ENCODE measurements around the gene COX14.

DNA sequence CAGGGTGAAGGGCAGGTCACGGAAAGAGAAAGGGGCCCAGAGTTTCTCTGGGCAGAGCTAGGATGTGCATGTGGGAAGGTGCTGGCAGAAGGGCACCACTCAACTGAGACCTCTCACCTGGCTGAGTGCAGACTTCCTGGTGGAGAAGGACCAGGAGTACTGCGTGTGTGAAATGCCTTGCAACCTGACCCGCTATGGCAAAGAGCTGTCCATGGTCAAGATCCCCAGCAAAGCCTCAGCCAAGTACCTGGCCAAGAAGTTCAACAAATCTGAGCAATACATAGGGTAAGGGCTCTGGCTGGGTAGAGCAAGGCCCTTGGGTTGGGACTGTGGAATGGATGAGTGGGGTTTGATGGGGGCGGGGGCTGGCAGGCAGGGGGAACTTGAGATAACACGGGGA, 32.3 kb upstream of the COX14 start:
- TF ChIP-seq ZNF24 (IDR thresholded peaks at IDR 0.05) (no peak), TAF1 (IDR thresholded peaks at IDR 0.05; ENCODE audit: borderline replicate concordance, low read depth, low read length) (no peak), CTCF (IDR thresholded peaks at IDR 0.05 in 2 of 3, conservative IDR thresholded peaks at IDR 0.05 in 1 of 3; ENCODE audit: control insufficient read depth in 2 of 3, extremely low read depth in 1 of 3, insufficient read depth in 1 of 3, low read depth in 3 of 3, low read length in 3 of 3) (no peak), JUND (IDR thresholded peaks at IDR 0.05; ENCODE audit: low read depth, low read length) (no peak), CREB1 (IDR thresholded peaks at IDR 0.05; ENCODE audit: low read depth) (no peak), SUPT20H (IDR thresholded peaks at IDR 0.05; ENCODE audit: borderline replicate concordance, control insufficient read depth, low read depth, low read length) (no peak), E2F8 (IDR thresholded peaks at IDR 0.05; ENCODE audit: low read depth, partially characterized antibody) (no peak), CBFB (IDR thresholded peaks at IDR 0.05; ENCODE audit: low read depth) (no peak), SKIL (IDR thresholded peaks at IDR 0.05; ENCODE audit: low read depth, poor library complexity, severe bottlenecking) (no peak), SREBF1 (IDR thresholded peaks at IDR 0.05; ENCODE audit: low read length) (no peak), E2F4 (IDR thresholded peaks at IDR 0.05; ENCODE audit: low read depth, low read length) (no peak)
